GM21619 (cell line): ENCODE results near the gene CCDC24.

Experiments used
- ATAC-seq: cut with Tn5 transposase; IDR thresholded peaks from one replicate; pipeline ENCODE4 v1.9.1; 2021; ENCODE audit not compliant: unreplicated experiment

Gene CCDC24

DNA sequence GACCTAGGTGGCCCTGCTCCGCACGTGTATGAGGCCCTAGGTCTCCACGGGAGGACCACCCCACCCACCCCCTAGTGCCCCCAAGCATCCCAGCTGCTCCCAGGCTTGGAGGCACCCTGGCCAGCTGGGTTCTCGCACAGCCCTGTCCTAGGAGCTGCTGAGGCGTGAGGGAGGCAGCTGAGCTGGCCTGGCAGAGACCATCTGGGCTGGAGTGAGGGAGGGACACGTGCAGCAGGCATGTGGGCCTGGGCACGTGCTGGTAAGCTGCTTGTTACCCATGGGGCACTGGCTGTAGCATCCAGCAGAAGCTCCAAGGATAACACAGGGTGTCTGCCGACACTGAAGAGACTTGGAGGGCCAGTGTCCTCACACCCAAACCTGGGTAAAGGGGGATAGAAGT is 29.8 kb downstream of the CCDC24 start:
- no peak for ATAC-seq

DNA sequence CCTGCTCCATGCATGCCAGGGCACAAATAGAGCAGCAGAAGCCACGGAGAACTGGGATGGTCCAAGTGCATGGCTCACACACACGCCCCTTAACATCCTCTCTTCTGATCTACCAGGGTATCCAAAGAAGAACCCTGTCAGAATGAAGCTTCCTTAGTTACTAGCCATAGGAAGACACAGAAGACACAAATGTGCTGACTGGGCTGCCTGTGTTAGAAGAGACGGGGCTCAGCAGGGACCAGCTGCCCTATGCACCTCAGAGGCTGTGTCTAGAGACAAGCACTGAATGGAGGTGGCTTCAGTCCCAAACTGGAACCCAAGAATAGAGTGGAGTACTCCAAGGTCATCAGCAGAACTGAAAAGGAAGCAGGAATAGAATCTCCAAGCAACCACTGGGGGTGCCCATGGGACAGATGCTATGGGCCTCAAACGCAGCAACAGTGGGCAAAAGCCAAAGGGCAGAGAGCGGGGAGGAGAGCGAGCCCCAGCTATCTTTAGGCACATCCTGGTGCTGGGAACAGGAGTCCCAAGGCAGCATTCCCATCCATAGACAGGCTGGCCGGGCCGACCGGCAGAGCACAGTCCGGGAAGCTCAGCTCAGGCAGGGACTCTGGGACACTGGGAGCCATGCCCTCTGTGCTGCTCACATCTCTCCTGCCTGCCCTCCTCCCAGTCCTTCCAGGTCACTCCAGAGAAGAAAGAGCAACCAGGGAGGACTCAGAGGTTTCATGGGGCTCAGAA is 30.4 kb downstream of the CCDC24 start:
- ATAC-seq, result no peak

DNA sequence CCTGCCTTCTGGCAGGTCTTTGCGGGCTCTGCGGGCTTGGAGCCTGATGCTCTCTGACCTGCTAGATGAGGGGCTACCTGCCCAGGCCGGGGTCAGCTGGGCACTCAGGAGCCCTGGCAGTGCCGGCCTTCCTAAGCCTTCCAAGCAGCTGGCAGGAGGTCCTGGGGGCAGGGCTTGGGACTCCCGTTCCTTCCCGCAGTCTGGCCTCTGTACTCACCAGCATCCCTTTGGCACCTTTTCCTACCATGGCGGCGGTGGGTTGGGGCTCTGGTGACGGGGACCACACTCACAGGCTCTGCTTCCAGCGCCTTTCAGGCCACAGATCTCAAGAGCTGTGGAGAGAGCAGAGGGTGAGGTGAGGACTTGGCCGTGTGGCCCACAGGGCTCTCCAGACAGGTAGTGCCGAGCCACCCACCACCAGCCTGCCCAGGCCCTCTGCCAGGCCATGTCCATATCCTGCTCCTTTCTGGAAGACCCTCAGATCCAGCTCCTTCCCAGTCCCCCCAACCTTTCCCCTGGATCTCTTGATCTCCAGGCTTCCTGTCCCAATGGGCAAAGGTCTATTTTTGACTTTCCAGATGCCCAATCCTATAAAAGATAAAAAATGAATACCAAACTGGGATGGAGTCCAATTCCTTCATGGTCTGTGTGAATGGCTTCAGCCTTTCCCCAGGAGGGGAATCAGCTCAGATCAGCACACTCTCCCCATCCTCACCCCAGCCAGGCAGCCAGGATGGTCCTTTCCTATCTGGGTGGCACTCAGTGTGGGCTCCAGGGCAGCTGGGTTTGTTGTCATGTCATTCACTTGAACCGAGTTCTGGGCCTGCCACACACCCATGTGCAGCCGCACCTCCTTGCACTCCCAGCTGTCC is 32.9 kb downstream of the CCDC24 start:
- no peak for ATAC-seq

DNA sequence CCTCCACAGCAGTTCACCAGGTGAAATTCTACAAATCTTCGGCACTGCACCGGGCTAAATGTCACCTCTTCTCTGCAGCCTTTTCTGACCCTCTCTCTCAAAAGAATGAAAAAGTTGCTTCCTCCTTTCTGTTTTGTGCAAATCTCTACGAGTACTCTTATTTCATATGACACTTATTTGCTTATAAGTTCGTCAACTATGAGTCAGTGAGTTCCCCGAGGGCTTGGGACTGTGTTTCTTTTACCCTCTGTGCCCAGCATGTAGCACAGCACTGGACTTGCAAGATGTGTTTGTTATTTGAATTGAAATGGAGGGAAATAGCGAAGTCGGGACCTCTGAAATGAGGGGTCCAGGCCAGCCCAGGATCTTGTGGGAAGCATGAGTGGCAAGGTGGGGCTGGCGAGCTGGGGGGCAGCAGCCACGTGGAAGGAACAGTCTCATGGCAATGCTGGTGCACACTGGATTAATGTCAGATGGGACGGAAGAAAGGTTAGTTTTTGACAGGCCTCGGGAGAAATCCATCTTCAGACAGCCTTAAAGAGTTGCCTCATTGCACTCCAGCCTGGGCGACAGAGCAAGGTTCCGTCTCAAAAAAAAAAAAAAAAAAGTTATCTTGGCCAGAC is 33.6 kb downstream of the CCDC24 start:
- no peak for ATAC-seq

DNA sequence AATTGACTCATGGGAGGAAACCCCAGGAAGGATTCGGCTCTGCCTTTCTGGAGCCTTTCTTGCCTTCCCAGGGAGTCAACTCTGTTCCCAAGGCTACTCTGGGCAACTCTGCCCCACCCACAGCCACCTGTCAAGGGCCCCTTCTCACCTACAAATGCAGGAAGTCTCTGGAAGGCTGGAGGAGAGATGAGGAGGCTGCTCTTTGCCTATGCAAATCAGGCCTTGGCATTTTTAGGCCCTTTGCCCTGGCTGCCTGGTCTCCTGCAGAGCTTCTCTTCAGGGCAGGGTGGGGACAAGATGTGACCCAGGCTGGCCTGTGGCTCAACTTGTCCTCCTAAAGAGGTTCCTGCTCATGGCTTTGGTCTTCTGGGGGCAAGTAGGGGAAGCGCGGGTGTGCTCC is 34.4 kb downstream of the CCDC24 start:
- ATAC-seq, result no peak

DNA sequence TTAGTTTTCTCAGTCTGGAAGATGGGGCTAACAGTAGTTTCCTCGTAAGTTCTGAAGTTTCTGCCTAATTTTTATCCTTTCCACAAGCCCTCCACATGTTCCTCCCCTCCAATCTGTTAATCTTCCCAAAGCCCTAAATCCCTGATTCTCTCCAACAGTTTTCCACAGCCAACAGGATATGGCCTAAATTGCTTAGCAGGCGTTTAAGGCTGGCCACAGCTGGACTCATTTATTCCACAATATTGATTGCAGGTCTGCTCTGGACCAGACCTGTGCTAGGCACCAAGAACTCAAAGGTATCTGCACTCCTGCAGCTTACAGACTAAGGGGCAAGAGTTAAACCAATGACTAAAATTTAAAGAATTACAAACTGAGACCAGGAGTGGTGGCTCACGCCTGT is 35.9 kb downstream of the CCDC24 start:
- no peak for ATAC-seq

DNA sequence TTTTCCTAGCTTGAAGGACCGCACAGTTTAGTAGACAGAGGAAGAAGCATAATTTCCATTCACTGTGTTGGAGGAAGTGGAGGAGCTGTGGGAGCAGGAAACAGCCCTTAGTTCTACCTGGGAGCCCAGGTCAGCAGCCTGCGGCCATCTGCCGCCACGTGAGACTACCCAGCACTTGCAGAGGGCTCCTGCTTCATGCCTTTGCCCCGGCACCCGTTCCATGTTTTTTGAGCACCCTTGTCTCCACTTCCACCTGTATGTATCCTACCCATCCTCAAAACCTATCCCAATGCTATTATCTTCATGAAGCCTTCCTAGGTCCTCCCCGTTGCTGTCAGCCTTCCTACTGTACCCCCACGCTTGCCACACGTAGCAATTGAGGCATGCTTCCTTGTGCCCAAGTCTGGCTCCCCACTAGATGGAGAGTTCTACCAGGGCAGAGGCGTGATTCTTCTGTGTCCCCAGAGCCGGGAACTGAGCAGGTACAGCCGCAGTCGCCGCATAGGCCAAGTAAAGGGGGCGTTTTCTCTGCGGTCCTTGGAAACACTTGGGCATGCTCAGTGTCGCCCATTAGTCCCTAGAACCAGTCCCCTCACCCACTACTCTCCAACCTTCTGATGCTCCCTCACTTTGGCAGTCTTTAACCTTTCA is 38.0 kb downstream of the CCDC24 start:
- peak; percentile 4 for ATAC-seq

DNA sequence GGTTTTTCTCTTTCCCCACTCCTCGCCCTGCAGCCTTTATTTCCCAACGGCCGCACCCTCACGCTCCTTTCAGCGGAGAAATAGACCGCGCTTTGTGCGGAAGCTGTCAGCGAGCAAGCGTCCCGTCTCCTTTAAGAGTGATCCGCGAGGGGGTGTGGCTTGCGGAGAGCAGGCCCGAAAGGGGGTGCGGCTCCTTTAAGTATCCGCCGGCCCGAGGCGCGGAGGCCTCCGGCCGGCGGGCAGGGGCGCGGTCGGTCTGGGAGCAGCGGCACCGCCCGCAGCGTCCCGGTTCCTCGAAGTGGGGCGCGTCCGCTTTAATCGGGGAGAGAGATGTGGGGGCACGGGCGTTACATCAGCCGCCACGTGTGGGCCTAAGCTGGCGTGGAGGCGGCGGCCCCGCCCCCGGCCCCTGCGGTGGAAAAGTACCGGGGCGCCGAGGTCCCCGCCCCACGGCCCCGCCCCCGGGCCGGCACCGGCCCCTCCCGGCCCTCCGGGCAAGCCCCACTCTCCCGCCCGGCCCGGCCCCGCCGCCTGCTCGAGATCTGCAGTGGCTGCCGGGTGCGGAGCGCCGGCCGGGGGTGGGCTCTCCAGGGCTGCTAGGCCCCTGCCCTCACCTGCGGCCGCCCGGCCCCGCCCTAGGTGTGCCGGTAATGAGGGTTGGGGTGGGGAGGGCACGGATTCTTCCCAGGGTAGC is 38.7 kb downstream of the CCDC24 start:
- ATAC-seq, result peak; percentile 80

DNA sequence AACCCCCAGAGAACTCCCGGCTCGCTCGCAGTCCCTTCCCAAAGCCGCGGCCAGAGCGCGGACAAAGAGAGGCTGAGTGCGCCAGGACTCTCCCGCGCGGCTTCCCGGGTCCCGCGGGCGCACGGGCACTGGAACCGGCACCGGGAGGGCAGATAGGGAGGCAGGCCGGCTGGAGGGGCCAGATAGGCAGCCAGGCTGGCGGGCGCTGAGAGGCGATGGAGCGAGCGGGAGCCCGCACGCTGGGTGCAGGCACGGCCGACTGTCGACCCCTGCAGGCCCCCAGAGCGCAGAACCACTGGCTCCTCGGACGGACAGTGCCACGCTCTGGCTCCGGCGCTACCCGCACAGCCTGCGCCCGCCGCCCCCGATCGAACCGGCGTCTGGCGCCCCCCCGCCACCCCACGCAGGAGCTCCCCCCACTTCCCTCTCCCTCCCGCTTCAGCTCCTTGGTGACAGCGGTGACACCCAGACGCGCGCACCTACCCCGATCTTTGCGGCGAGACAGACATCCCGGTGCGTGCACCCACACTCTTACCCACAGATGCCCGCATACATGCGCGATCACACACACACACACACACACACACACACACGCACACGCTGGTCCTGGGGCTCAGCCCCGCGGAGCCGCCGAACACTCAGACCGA is 39.3 kb downstream of the CCDC24 start:
- ATAC-seq, result peak; percentile 23

DNA sequence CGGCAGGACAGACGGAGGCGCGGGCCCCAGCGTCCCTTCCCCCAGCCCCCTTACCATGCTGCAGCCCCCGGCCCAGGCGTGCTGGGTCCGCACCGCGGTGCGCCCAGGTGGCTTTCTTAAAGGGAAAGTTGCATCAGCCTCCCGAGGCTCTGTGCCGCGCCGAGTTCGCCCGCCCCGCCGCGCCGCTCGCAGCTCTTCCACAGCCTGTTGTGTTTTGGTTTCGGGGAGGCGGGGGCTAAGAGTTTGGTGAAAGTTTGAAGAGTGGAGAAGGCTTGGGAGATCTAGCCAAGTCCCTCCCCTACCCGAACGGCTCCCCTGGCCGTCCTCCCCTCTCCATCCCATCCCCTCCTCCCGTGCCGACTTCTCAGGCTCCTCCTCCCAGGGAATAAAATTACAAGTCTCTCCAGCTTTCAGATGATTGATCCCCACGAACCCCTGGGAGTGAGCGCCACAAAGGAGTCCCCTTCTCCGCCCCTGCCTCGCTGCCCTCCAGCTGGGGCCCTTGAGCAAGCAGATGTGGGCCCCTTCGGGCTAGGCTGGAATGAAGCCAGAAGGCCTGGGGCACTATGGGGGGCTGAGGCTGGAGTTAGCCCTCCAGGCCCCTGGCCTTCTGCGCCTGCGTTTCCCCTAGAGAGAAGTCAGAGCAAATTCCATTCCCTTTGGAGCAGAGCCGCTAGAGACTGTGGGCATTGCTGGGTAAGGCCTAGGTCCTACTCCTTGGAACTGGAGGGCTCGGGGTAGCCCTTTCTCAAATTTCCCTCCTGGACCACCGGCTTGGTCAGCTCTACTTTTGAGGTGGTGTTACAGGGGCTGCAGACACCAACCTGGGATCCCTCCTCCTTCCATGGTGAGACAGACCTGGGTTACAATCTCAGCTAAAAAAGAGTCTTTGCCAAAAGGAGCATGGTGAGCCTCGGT is 40.1 kb downstream of the CCDC24 start, which contains the start of gene SLC6A9:
Gene SLC6A9 (minus strand): TSS at position 211 of the 918 bp plus-strand sequence. CDS start 7,185 bp downstream, outside the sequence.
- ATAC-seq, result no peak

DNA sequence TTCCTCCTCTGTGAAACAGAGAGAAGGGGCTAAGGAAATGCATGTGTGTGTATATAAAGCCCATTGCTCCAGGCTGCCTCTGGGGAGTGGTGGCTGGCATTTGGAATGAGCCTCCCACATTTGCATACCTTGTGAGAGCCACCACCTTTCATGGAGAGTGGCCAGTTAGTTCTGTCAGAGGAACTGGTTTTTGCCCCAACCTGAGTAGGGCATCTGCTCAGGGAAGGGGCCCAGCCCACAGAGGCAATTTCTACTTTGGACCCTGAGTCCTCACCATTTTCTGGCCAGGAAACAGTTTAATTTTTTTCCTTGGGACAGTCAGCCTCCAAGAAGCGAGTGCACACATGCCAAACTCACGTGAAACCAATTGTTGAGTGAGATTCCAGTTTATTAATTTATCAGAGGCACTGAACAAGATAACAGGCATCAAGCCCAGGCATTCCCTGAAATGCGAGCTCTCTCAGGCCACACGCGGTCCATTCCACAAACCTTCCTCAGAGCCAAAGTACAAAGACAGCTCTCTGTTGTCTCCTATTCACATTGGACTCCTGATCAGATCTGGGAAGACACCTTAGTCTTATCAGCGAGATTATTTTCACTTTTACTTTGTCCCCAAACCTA is 40.9 kb downstream of the CCDC24 start:
- no peak for ATAC-seq

DNA sequence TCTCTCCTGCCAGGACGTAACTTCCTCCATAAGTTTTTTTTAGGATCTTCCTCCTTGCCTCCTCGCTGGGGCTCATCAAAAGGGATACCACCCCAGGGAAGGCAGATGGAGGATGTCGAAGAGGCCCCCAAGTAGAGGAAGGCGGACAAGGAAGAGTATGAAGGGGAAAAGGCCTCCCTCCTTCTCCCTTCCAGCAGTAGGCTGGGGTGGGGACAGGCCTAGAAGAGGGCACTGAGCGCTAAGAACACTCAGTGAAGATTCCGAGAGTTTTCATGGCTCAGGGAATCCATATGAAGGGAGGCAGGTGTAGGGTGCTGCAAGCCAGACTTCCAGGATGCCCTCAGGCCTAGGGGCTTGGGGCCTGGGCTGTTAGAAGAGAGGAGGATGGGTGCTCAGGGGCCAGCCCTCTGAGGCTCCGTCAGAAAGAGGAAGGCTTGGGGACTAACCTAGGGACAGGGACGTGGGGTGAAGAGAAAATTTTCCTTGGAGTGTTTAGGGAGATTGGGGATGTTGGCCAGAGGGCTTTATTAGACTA is 41.7 kb downstream of the CCDC24 start:
- no peak for ATAC-seq

DNA sequence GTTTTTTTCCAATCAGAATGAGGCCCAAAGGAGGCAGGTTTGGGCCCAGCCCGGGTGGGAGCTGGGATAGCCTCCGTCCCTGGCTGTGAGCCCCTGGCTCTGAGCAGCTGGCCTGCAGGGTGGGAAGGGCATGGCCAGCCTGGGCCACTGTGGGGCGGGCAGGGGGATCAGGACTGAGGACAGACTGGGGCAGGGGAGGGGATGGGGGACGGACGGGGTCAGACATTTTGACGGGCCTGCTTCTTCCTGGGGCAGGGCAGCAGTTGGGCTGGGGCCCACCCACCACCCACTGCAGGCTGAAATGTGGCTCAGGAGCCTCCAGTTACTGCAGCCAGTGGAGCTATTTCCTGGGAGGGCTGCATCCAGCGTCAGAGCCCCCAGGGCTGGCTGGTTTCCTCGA is 42.4 kb downstream of the CCDC24 start:
- no peak for ATAC-seq

DNA sequence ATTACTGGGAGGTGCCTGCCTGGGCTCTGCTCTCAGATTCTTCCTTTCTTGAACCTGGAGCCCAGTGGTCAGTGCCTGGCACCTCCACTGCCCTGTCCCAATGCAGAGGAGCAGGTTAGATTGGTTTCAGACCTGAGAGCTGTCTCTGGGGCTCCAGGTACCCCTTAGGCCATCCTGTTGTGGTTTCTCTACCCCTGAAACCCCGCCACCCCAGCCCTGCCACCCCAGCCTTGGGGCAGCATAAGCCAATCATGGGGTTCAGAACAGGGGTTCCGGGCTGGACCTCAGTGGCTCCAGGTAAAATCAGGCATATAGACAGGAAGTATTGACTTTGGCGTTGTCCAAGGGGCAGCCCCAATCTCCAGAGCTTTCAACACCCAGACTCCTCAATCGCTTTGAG is 43.0 kb downstream of the CCDC24 start:
- no peak for ATAC-seq

DNA sequence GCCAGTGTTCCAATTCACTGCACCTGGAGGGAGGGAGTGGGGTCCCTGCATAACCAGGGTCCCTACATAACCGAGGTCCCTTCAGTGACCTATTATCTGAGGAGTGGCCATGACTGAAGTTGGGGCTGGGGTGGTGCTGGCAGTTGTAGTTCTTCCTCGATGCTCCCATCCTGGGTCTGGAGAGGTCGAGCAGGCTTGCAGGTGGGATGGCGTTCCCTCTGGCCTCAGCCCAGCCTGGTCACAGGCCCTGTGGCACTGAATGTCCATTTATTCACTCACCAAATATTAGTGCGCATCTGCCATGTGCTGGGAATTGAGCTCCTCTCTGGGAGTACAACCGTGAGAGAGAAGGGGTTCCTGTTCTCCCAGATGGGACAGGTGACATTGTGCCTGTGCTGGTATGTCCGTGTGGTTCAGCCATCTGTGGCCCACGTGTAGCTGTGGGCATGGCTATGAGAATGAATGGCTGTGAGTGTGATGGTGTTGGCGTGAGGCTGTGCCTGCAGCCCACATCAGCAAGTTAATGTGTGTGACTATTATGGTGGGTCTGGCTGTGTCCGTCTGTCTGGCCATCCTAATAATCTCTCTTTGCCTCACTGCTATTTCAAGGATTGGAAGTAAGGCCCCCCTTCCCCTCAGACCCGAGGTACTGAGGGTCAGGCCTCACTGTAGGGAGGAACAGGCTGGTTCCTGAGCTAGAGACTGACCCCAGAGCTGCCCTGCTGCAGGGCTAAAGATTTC is 43.7 kb downstream of the CCDC24 start:
- ATAC-seq, result no peak

DNA sequence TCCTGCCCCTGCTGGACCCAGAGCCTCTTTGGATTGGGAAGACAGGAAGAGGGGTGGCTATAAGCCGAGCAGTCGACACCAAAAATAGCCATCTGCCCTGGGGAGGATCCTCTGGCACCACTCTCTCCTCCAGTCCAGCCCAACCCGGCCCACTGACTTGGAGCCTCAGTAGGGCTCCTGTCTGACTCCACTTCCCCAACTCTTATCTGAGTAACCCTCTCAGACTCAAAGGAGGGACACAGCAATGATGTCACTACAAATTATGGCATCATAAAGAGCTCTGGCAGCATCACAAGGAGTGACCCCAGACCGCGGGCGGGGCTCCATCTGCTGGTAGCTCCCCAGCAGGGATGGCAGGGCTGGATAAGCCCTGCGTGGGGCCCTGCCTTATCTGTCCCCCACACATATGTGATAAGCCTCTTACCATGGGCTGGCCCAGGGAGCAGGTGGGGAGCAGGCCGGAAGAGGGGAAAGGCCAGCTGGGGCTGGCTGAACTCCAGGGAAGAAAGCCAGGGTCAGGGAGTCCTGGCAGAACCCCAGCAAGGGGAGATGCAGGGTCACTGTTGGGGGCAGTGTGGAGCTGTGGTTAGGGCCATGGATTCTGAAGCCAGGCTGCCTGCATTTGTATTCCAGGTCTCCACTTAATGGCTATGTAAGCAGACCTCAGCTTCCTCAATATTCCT is 44.5 kb downstream of the CCDC24 start:
- ATAC-seq, result no peak
